ENCODE results near the gene SNORC.

GRCh38 chr2:232893834-232894233 is 23.8 kb downstream of the SNORC start:
- TF ChIP-seq POLR2A (IDR thresholded peaks at IDR 0.05) (no peak), CTCF (IDR thresholded peaks at IDR 0.05) (no peak), POLR2AphosphoS5 (IDR thresholded peaks at IDR 0.05) (no peak)

Data from prostate gland (tissue), 2 donors.